Keratinocyte (primary cell): ENCODE data around the gene ARPC4.

ENCODE experiments used
- CTCF ChIP-seq, 3 experiments: IDR thresholded peaks in 1 of 3; conservative IDR thresholded peaks in 1 of 3; optimal IDR thresholded peaks in 1 of 3; 2 replicates in 2 of 3; 3 replicates in 1 of 3; pipeline versions ENCODE3 to v1.5.1; 2011; ENCODE audit warnings: low read length in 3 of 3, mild to moderate bottlenecking in 3 of 3, moderate library complexity in 2 of 3, control low read depth in 1 of 3, inconsistent platforms in 1 of 3; ENCODE audit not compliant: insufficient read depth in 2 of 3; ENCODE audit errors: extremely low read depth in 1 of 3
- EZH2 ChIP-seq: IDR thresholded peaks from one replicate; pipeline ENCODE4 v1.6.1; 2012; ENCODE audit warnings: inconsistent platforms, mild to moderate bottlenecking, low read length, moderate library complexity

- no peak for TF ChIP-seq CTCF (optimal IDR thresholded peaks at IDR 0.05 in 1 of 3, IDR thresholded peaks at IDR 0.05 in 1 of 3, conservative IDR thresholded peaks at IDR 0.05 in 1 of 3; ENCODE audit: extremely low read depth in 1 of 3, insufficient read depth in 2 of 3, low read length in 3 of 3)
- no peak for TF ChIP-seq EZH2
These were observed 36.2 kb downstream of the ARPC4 start for GRCh38 chr3:9828801-9829755.
